Left cardiac atrium (tissue), 4 donors: ENCODE results near the gene ARHGAP19. TPM values are rescaled to one million over a fixed set of nuclear protein-coding genes. Genes with fewer than 3 reads are reported as not detected.
A peak's percentile ranks its signal among the peaks of the same experiment; 100 is the strongest.

Experiments
- ATAC-seq, 2 donors: fragments of 200-7000 bp; cut with Tn5 transposase; one replicate each; pipeline ENCODE4 v1.9.1; 2020; ENCODE audit warnings: mild to moderate bottlenecking in 2 of 2, moderate library complexity in 2 of 2
- DNase-seq: peaks from one replicate; pipeline ENCODE4 v3.0.0-alpha.2; 2020
- intact Hi-C, 2 donors: fragments of 100-400 bp; cut with DNase I; formaldehyde crosslinking; loops; one replicate each; pipeline versions ENCODE4 v1.14.1 to v1.15.1; 2022 to 2023
- total RNA-seq, 2 donors: library from RNA; stranded (reverse); fragmentation: NEBNext Ultra II Directional; extraction: Animal tissue kit (Norgen Biotek cat#: 25700); gene quantifications; one replicate each; pipeline ENCODE4 v1.2.1, GENCODE V29; 2021
- donor health status: DM: no; HTN: yes; CAD: no.
- donor health status: DM: no; HTN: yes; CAD: no; lungs with severe emphysema.
- donor health status: DM: yes; HTN: yes; CAD: no.
- donor health status: Dilated cardiomyopathy.

The ARHGAP19 gene
- total RNA-seq, 2 donors from 2014 or later, result 4.4 to 7.6 TPM

GRCh38 chr10:97213431-97213830 is 79.0 kb downstream of the ARHGAP19 start:
- ATAC-seq, result no peak
- intact Hi-C loops, result no loop called here

GRCh38 chr10:97211229-97211628 is 81.2 kb downstream of the ARHGAP19 start:
- ATAC-seq, result no peak
- intact Hi-C loops, result no loop called here
- no peak for DNase-seq

More at GRCh38 chr10:97213431-97213830, 79.0 kb downstream of the ARHGAP19 start:
- no peak for DNase-seq

- intact Hi-C loops, result loop anchor here in 1 of 2 donors (1.0 kb wide), 1 partner anchor 137 kb away; no protein-coding TSS in a partner anchor
- peak in 1 of 2 donors; percentile 77 for ATAC-seq
- DNase-seq, result peak; percentile 64
These were observed 81.9 kb downstream of the ARHGAP19 start for GRCh38 chr10:97210543-97210960.

- no peak for DNase-seq
- ATAC-seq, result no peak
- intact Hi-C loops, result loop anchor here in 1 of 2 donors (5.0 kb wide), 1 partner anchor 136 kb away; no protein-coding TSS in a partner anchor
These were observed 84.6 kb downstream of the ARHGAP19 start for GRCh38 chr10:97207756-97208346.

- intact Hi-C loops, result loop anchor here in 1 of 2 donors (5.0 kb wide), 1 partner anchor 135 kb away; no protein-coding TSS in a partner anchor
- ATAC-seq (no peak), DNase-seq (no peak)
These were observed 85.3 kb downstream of the ARHGAP19 start for GRCh38 chr10:97207131-97207530.

GRCh38 chr10:97204826-97205679 is 87.4 kb downstream of the ARHGAP19 start:
- DNase-seq (no peak), ATAC-seq (no peak)
- intact Hi-C loops, result loop anchor here in 1 of 2 donors (5.0 kb wide), 1 partner anchor 133 kb away; no protein-coding TSS in a partner anchor

GRCh38 chr10:97203220-97203619 is 89.2 kb downstream of the ARHGAP19 start:
- intact Hi-C loops, result no loop called here
- ATAC-seq, result no peak
- no peak for DNase-seq

- ATAC-seq (no peak), DNase-seq (no peak)
- intact Hi-C loops, result no loop called here
These were observed 91.8 kb downstream of the ARHGAP19 start for GRCh38 chr10:97200616-97201015.

- intact Hi-C loops, result no loop called here
These were observed 93.3 kb downstream of the ARHGAP19 start for GRCh38 chr10:97199152-97199551.

GRCh38 chr10:97197030-97197500 is 95.4 kb downstream of the ARHGAP19 start:
- peak in 1 of 2 donors; percentile 62 for ATAC-seq
- intact Hi-C loops, result no loop called here
- DNase-seq, result no peak

More at GRCh38 chr10:97199152-97199551, 93.3 kb downstream of the ARHGAP19 start:
- DNase-seq, result no peak
- ATAC-seq, result no peak

- DNase-seq, result peak; percentile 42
- ATAC-seq, result peak; percentile 73 to 91
- intact Hi-C loops, result no loop called here
These were observed 96.0 kb downstream of the ARHGAP19 start for GRCh38 chr10:97196223-97197029.

GRCh38 chr10:97195706-97196222 is 96.7 kb downstream of the ARHGAP19 start:
- intact Hi-C loops, result no loop called here
- DNase-seq, result no peak

GRCh38 chr10:97192952-97193435 is 99.4 kb downstream of the ARHGAP19 start:
- no peak for ATAC-seq
- no peak for DNase-seq
- intact Hi-C loops, result no loop called here

More at GRCh38 chr10:97195706-97196222, 96.7 kb downstream of the ARHGAP19 start:
- no peak for ATAC-seq

GRCh38 chr10:97190450-97190849 is 102.0 kb downstream of the ARHGAP19 start:
- DNase-seq (no peak), ATAC-seq (no peak)
- intact Hi-C loops, result no loop called here

- intact Hi-C loops, result no loop called here
- DNase-seq (no peak), ATAC-seq (no peak)
These were observed 104.2 kb downstream of the ARHGAP19 start for GRCh38 chr10:97188261-97188711.

- intact Hi-C loops, result no loop called here
- ATAC-seq (no peak), DNase-seq (no peak)
These were observed 105.5 kb downstream of the ARHGAP19 start for GRCh38 chr10:97186911-97187310.

GRCh38 chr10:97185326-97186058 is 106.9 kb downstream of the ARHGAP19 start, which contains the start of gene SLIT1:
Gene SLIT1 (minus strand): TSS chr10:97185959. CDS start chr10:97185674, 285 bp downstream.
- intact Hi-C loops, result no loop called here
- ATAC-seq, result peak in 1 of 2 donors; percentile 5

GRCh38 chr10:97184971-97185325 is 107.5 kb downstream of the ARHGAP19 start:
- ATAC-seq, result no peak
- intact Hi-C loops, result no loop called here
- no peak for DNase-seq

More at GRCh38 chr10:97185326-97186058, 106.9 kb downstream of the ARHGAP19 start, which contains the start of gene SLIT1:
- no peak for DNase-seq
